Cardiac fibroblast (primary cell): ENCODE results near the gene CAPN13.

Experiments used
- DNase-seq, 2 donors: peaks; one replicate each; pipeline versions ENCODE4 v3.0.0 to v3.0.0-alpha.2; 2010; ENCODE audit warnings: low read depth in 2 of 2
- H3K4me3 ChIP-seq, 2 donors: replicated peaks in 1 of 2; 1 replicate in 1 of 2; 2 replicates in 1 of 2; pipeline ENCODE4 v1.5.1; 2011; ENCODE audit warnings: low read depth in 2 of 2, low read length in 2 of 2, mild to moderate bottlenecking in 2 of 2, moderate library complexity in 1 of 2
- TF ChIP-seq, protein P1 (sequence below): IDR thresholded peaks from one replicate; pipeline ENCODE4 v1.5.1; 2011; ENCODE audit warnings: low read depth, mild to moderate bottlenecking, low read length, inconsistent platforms

Gene CAPN13

GRCh38 chr2:30801821-30802455, 5.3 kb downstream of the CAPN13 start:
- no peak overlapping the region for H3K4me3 ChIP-seq
- no peak for DNase-seq
- TF ChIP-seq, protein P1, sequence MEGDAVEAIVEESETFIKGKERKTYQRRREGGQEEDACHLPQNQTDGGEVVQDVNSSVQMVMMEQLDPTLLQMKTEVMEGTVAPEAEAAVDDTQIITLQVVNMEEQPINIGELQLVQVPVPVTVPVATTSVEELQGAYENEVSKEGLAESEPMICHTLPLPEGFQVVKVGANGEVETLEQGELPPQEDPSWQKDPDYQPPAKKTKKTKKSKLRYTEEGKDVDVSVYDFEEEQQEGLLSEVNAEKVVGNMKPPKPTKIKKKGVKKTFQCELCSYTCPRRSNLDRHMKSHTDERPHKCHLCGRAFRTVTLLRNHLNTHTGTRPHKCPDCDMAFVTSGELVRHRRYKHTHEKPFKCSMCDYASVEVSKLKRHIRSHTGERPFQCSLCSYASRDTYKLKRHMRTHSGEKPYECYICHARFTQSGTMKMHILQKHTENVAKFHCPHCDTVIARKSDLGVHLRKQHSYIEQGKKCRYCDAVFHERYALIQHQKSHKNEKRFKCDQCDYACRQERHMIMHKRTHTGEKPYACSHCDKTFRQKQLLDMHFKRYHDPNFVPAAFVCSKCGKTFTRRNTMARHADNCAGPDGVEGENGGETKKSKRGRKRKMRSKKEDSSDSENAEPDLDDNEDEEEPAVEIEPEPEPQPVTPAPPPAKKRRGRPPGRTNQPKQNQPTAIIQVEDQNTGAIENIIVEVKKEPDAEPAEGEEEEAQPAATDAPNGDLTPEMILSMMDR = no peak

- TF ChIP-seq, protein P1 = no peak
- H3K4me3 ChIP-seq = no peak overlapping the region
- DNase-seq = no peak
These were observed 7.1 kb downstream of the CAPN13 start for GRCh38 chr2:30800159-30800558.

DNA sequence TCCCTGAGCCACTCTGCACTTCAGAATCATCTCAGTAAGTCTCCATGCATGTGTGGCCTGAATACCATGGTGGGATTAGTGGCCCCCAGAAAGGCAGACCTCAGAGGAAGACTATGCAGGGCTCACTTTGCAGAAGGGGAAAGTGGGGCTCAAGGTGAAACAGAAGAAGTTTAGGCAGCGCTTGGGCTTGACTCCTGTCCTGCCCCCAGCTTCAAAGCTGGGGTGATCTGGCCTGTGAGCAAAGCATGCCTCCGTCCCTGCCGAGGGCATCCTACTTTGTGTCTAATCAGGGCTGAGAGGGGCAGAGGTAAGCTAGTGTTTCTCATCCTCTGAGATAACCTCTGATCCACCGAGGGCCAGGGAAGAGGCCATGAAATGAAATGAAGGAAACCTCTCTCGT, 7.9 kb downstream of the CAPN13 start:
- TF ChIP-seq, protein P1 = no peak
- no peak for DNase-seq

DNA sequence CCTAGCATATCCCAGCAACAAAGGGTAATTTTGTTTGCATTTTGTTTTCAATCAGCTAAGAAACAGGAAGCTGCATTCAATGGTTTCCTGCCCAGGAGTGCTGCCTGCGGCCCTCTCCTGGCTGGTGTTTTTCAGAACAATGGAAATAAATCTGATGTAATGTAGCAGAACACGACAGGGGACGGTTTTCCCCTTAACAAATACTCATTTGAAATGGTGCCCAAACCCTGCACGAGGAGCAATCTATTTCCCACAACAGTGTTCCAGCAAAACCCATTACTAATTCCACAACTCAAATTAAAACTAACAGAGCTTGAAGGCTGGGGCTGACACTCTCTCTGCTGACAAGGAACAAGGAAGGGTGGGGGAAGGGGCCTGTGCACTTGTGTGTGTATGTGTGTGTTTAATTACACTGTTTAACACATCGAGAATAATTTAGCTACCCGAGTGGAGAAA, 8.7 kb downstream of the CAPN13 start:
- H3K4me3 ChIP-seq = no peak overlapping the region
- TF ChIP-seq, protein P1 = no peak
- DNase-seq = no peak

More for the DNA sequence above, 7.9 kb downstream of the CAPN13 start:
- no peak overlapping the region for H3K4me3 ChIP-seq

- TF ChIP-seq, protein P1 = no peak
- H3K4me3 ChIP-seq = no peak overlapping the region
- DNase-seq = no peak
These were observed 9.7 kb downstream of the CAPN13 start for GRCh38 chr2:30797381-30798015.

- no peak overlapping the region for H3K4me3 ChIP-seq
- DNase-seq = no peak
- TF ChIP-seq, protein P1 = no peak
These were observed 10.5 kb downstream of the CAPN13 start for GRCh38 chr2:30796699-30797098.
